H9 (cell line): ENCODE measurements around the gene TRABD2B. TPM values are rescaled to one million over a fixed set of nuclear protein-coding genes. Genes with fewer than 3 reads are reported as not detected.

Experiments
- DNase-seq: peaks from one replicate; pipeline ENCODE4 v3.0.0-alpha.2; 2017
- H2AFZ ChIP-seq: one replicate; pipeline ENCODE4 v1.6.1; 2013; ENCODE audit warnings: mild to moderate bottlenecking, low read length, control low read depth, moderate library complexity
- H2AK5ac ChIP-seq: 2 replicates; pipeline ENCODE4 v1.6.1; 2013; ENCODE audit warnings: low read length, control low read depth, mixed read lengths; ENCODE audit not compliant: insufficient read length
- H2BK120ac ChIP-seq: one replicate; pipeline ENCODE4 v1.6.1; 2013; ENCODE audit warnings: low read depth, mild to moderate bottlenecking, low read length, control low read depth, inconsistent platforms; ENCODE audit not compliant: poor library complexity, severe bottlenecking
- H2BK12ac ChIP-seq: 2 replicates; pipeline ENCODE4 v1.6.1; 2013; ENCODE audit warnings: low read length, control low read depth, mixed read lengths, low read depth; ENCODE audit not compliant: insufficient read length
- H2BK15ac ChIP-seq: 2 replicates; pipeline ENCODE4 v1.6.1; 2013; ENCODE audit warnings: low read depth, low read length, control low read depth
- H2BK20ac ChIP-seq: one replicate; pipeline ENCODE4 v1.6.1; 2013; ENCODE audit warnings: low read depth, mild to moderate bottlenecking, low read length, control low read depth, inconsistent platforms; ENCODE audit not compliant: poor library complexity, severe bottlenecking
- H2BK5ac ChIP-seq: 2 replicates; pipeline ENCODE4 v1.6.1; 2013; ENCODE audit warnings: low read length, control low read depth, mixed read lengths; ENCODE audit not compliant: insufficient read length
- H3K14ac ChIP-seq: 2 replicates; pipeline ENCODE4 v1.6.1; 2013; ENCODE audit warnings: low read length, control low read depth; ENCODE audit not compliant: insufficient read depth
- H3K18ac ChIP-seq: 2 replicates; pipeline ENCODE4 v1.6.1; 2013; ENCODE audit warnings: low read depth, mild to moderate bottlenecking, mixed read lengths, low read length, control low read depth; ENCODE audit not compliant: insufficient read length
- H3K23ac ChIP-seq: 2 replicates; pipeline ENCODE4 v1.6.1; 2013; ENCODE audit warnings: low read length, control low read depth, mixed read lengths, low read depth; ENCODE audit not compliant: insufficient read length
- H3K23me2 ChIP-seq: 2 replicates; pipeline ENCODE4 v1.6.1; 2013; ENCODE audit warnings: low read depth, mild to moderate bottlenecking, mixed read lengths, low read length, control low read depth; ENCODE audit not compliant: insufficient read length, poor library complexity, severe bottlenecking
- H3K27ac ChIP-seq: 2 replicates; pipeline ENCODE4 v1.5.1; 2013; ENCODE audit warnings: low read length, control low read depth, mixed read lengths, low read depth; ENCODE audit not compliant: insufficient read length
- H3K27me3 ChIP-seq: 2 replicates; pipeline ENCODE4 v1.6.1; 2013; ENCODE audit warnings: low read length, control low read depth, inconsistent platforms; ENCODE audit not compliant: insufficient read depth
- H3K4ac ChIP-seq: 2 replicates; pipeline ENCODE4 v1.6.1; 2013; ENCODE audit warnings: low read depth, mild to moderate bottlenecking, control low read depth, inconsistent platforms, low read length, moderate library complexity
- H3K4me1 ChIP-seq: 2 replicates; pipeline ENCODE4 v1.6.1; 2013; ENCODE audit warnings: low read length, control low read depth, inconsistent platforms; ENCODE audit not compliant: insufficient read depth
- H3K4me2 ChIP-seq: 2 replicates; pipeline ENCODE4 v1.6.1; 2013; ENCODE audit warnings: low read length, control low read depth, mixed read lengths; ENCODE audit not compliant: insufficient read length, insufficient read depth
- H3K56ac ChIP-seq: 2 replicates; pipeline ENCODE4 v1.6.1; 2013; ENCODE audit warnings: low read depth, mild to moderate bottlenecking, mixed read lengths, low read length, control low read depth; ENCODE audit not compliant: insufficient read length
- H3K79me1 ChIP-seq: 2 replicates; pipeline ENCODE4 v1.6.1; 2013; ENCODE audit warnings: low read depth, mild to moderate bottlenecking, moderate library complexity, low read length, control low read depth, inconsistent platforms; ENCODE audit not compliant: insufficient read depth, poor library complexity, severe bottlenecking
- H3K79me2 ChIP-seq: 2 replicates; pipeline ENCODE4 v1.6.1; 2013; ENCODE audit warnings: low read length, control low read depth, inconsistent platforms; ENCODE audit not compliant: insufficient read depth
- H3K9ac ChIP-seq: 2 replicates; pipeline ENCODE4 v1.6.1; 2013; ENCODE audit warnings: low read length, control low read depth, mixed read lengths; ENCODE audit not compliant: insufficient read length; ENCODE audit errors: extremely low read depth
- H3K9me3 ChIP-seq: one replicate; pipeline ENCODE4 v1.6.1; 2013; ENCODE audit warnings: low read depth, low read length, inconsistent platforms; ENCODE audit not compliant: control insufficient read depth
- H3T11ph ChIP-seq: one replicate; pipeline ENCODE4 v1.6.1; 2013; ENCODE audit warnings: mild to moderate bottlenecking, low read length, control low read depth, inconsistent platforms
- H4K20me1 ChIP-seq: one replicate; pipeline ENCODE4 v1.6.1; 2013; ENCODE audit not compliant: control insufficient read depth, insufficient read length, insufficient read depth
- H4K5ac ChIP-seq: 2 replicates; pipeline ENCODE4 v1.6.1; 2013; ENCODE audit warnings: low read depth, mild to moderate bottlenecking, mixed read lengths, low read length, control low read depth; ENCODE audit not compliant: insufficient read length
- H4K8ac ChIP-seq: replicated peaks from 2 replicates; pipeline ENCODE4 v1.6.1; 2013; ENCODE audit warnings: low read length, control low read depth, mixed read lengths, low read depth; ENCODE audit not compliant: insufficient read length
- H4K91ac ChIP-seq: 2 replicates; pipeline ENCODE4 v1.6.1; 2013; ENCODE audit warnings: low read depth, mild to moderate bottlenecking, moderate library complexity, mixed read lengths, low read length, control low read depth; ENCODE audit not compliant: insufficient read length
- H3K27ac Mint-ChIP-seq, 3 experiments: 2 replicates in 2 of 3; 3 replicates in 1 of 3; pipeline ENCODE4 v1.8.0; 2020 to 2021; ENCODE audit warnings: mixed read lengths in 3 of 3, mild to moderate bottlenecking in 1 of 3, moderate library complexity in 1 of 3
- H3K27me3 Mint-ChIP-seq: 2 replicates; pipeline ENCODE4 v1.8.0; 2021; ENCODE audit warnings: low read depth, mild to moderate bottlenecking, moderate library complexity, mixed read lengths
- H3K36me3 Mint-ChIP-seq, 3 experiments: 2 replicates in 2 of 3; 3 replicates in 1 of 3; pipeline ENCODE4 v1.8.0; 2020 to 2021; ENCODE audit warnings: low read depth in 3 of 3, mixed read lengths in 3 of 3; ENCODE audit not compliant: insufficient read depth in 1 of 3
- H3K4me1 Mint-ChIP-seq, 2 experiments: 2 replicates each; pipeline ENCODE4 v1.8.0; 2020; ENCODE audit warnings: mixed read lengths in 2 of 2
- H3K4me3 Mint-ChIP-seq, 2 experiments: 2 replicates in 1 of 2; 3 replicates in 1 of 2; pipeline ENCODE4 v1.8.0; 2020 to 2021; ENCODE audit warnings: mild to moderate bottlenecking in 2 of 2, mixed read lengths in 2 of 2, moderate library complexity in 1 of 2
- H3K9me3 Mint-ChIP-seq, 2 experiments: 2 replicates in 1 of 2; 3 replicates in 1 of 2; pipeline ENCODE4 v1.8.0; 2020; ENCODE audit warnings: mild to moderate bottlenecking in 2 of 2, mixed read lengths in 2 of 2, moderate library complexity in 1 of 2
- CTCF ChIP-seq: fragments of 200-600 bp; sonication (generic); conservative IDR thresholded peaks from 3 replicates; pipeline ENCODE4 v1.8.0; 2021; ENCODE audit warnings: antibody characterized with exemption, mild to moderate bottlenecking
- WGBS: extraction: QIAGEN DNeasy Blood & Tissue Kit; methylation state at CpG from one replicate; pipeline ENCODE4 v1.1.7; 2013; ENCODE audit warnings: missing lambda C conversion rate, low lambda C conversion rate, mixed read lengths; ENCODE audit not compliant: insufficient read length; ENCODE audit errors: extremely low coverage; 5-methylcytosine and 5-hydroxymethylcytosine counted together
- total RNA-seq: library from RNA; stranded (reverse); gene quantifications from 2 replicates; pipeline ENCODE4 v1.2.1, GENCODE V29; 2021

Gene TRABD2B
- total RNA-seq, 1 experiment from 2014 or later = 2.3 TPM

GRCh38 chr1:47758341-47759250, 238.6 kb downstream of the TRABD2B start:
- WGBS = no CpG with 5 or more reads among the region's 20 CpGs
- no peak overlapping the region for H3T11ph ChIP-seq

More at GRCh38 chr1:47758341-47759250, 238.6 kb downstream of the TRABD2B start:
- no peak for TF ChIP-seq CTCF
- H3K4me2 ChIP-seq = no peak overlapping the region
- no peak overlapping the region for H3K18ac ChIP-seq
- H3K79me2 ChIP-seq = no peaks in the 10 kb centered on the region
- Mint-ChIP-seq H3K4me3 (no peak overlapping the region), H3K27me3 (peaks cover 22% of the 10 kb centered on the region), H3K9me3 (no peaks in the 10 kb centered on the region; a peak in 1 of 5 replicates), H3K36me3 (no peaks in the 10 kb centered on the region), H3K27ac (no peak overlapping the region), H3K4me1 (no peaks in the 10 kb centered on the region; a peak in 1 of 4 replicates)
- no peaks in the 10 kb centered on the region for H3K9me3 ChIP-seq
- H2AK5ac ChIP-seq = no peak overlapping the region
- H2BK120ac ChIP-seq = no peak overlapping the region
- H3K4me1 ChIP-seq = no peaks in the 10 kb centered on the region
- no peak overlapping the region for H2BK12ac ChIP-seq
- no peak overlapping the region for H3K27ac ChIP-seq
- no peak overlapping the region for H3K23ac ChIP-seq
- no peaks in the 10 kb centered on the region for H4K20me1 ChIP-seq
- no peak overlapping the region for H4K5ac ChIP-seq
- no peak overlapping the region for H4K8ac ChIP-seq
- H2AFZ ChIP-seq = no peak overlapping the region
- no peak overlapping the region for H3K9ac ChIP-seq
- no peak overlapping the region for H2BK20ac ChIP-seq
- no peak overlapping the region for H3K4ac ChIP-seq
- H2BK15ac ChIP-seq = no peak overlapping the region
- no peak overlapping the region for H2BK5ac ChIP-seq
- no peak overlapping the region for H4K91ac ChIP-seq
- no peak overlapping the region for H3K56ac ChIP-seq
- H3K23me2 ChIP-seq = no peaks in the 10 kb centered on the region
- peak; percentile 17 for DNase-seq
- no peaks in the 10 kb centered on the region for H3K79me1 ChIP-seq
- no peaks in the 10 kb centered on the region for H3K27me3 ChIP-seq
- no peak overlapping the region for H3K14ac ChIP-seq
